Naive thymus-derived CD4-positive, alpha-beta T cell (primary cell): ENCODE measurements around the gene TGFBR3. TPM values are rescaled to one million over a fixed set of nuclear protein-coding genes. Genes with fewer than 3 reads are reported as not detected.

Experiments used
- ATAC-seq: fragments of 150-1000 bp; cut with Tn5 transposase; 2 replicates; pipeline ENCODE4 v1.10.0; 2021; ENCODE audit warnings: mild to moderate bottlenecking, moderate library complexity
- CTCF ChIA-PET: fragments of 350-600 bp; sonication (Branson Sonifier 250); formaldehyde crosslinking; loops from one replicate; lab custom pipeline; 2021; ENCODE audit warnings: antibody characterized with exemption; lab: Charles Lee
- POLR2A ChIA-PET: fragments of 350-600 bp; sonication (Branson Sonifier 250); formaldehyde crosslinking; loops from one replicate; lab custom pipeline; 2021; ENCODE audit warnings: antibody characterized with exemption, inconsistent platforms; lab: Charles Lee
- DNase-seq, 9 donors: peaks; one replicate each; pipeline versions ENCODE4 v3.0.0 to v3.0.0-alpha.2; 2020 to 2022; ENCODE audit warnings: mixed read lengths in 1 of 9
- H3K27ac ChIP-seq: one replicate; pipeline ENCODE4 v1.7.0; 2013; ENCODE audit warnings: mild to moderate bottlenecking, low read depth, low read length, moderate library complexity
- H3K27me3 ChIP-seq, 2 donors: one replicate each; pipeline ENCODE4 v1.7.0; 2013; ENCODE audit warnings: low read length in 2 of 2, mild to moderate bottlenecking in 2 of 2, moderate library complexity in 2 of 2; ENCODE audit not compliant: control insufficient read depth in 2 of 2, insufficient read depth in 2 of 2
- H3K36me3 ChIP-seq, 3 experiments: 1 replicate in 2 of 3; 2 replicates in 1 of 3; pipeline ENCODE4 v1.7.0; 2013; ENCODE audit warnings: low read length in 3 of 3, mild to moderate bottlenecking in 3 of 3, moderate library complexity in 1 of 3; ENCODE audit not compliant: insufficient read depth in 3 of 3, control insufficient read depth in 2 of 3
- H3K4me1 ChIP-seq, 2 donors: one replicate each; pipeline ENCODE4 v1.7.0; 2013; ENCODE audit warnings: low read length in 2 of 2, mild to moderate bottlenecking in 2 of 2, moderate library complexity in 1 of 2; ENCODE audit not compliant: control insufficient read depth in 2 of 2, insufficient read depth in 2 of 2
- H3K4me3 ChIP-seq: 2 replicates; pipeline ENCODE4 v1.7.0; 2013; ENCODE audit warnings: mild to moderate bottlenecking, low read length
- H3K9me3 ChIP-seq, 3 experiments: 1 replicate in 2 of 3; 2 replicates in 1 of 3; pipeline ENCODE4 v1.7.0; 2013; ENCODE audit warnings: low read length in 3 of 3; ENCODE audit not compliant: control insufficient read depth in 2 of 3
- H3K27ac Mint-ChIP-seq, 9 donors: one replicate each; pipeline ENCODE4 v1.8.0; 2020 to 2022; ENCODE audit warnings: mixed read lengths in 9 of 9, mild to moderate bottlenecking in 8 of 9, moderate library complexity in 5 of 9, inconsistent platforms in 2 of 9
- H3K27me3 Mint-ChIP-seq, 5 donors: one replicate each; pipeline ENCODE4 v1.8.0; 2021 to 2022; ENCODE audit warnings: mixed read lengths in 5 of 5, mild to moderate bottlenecking in 1 of 5
- H3K36me3 Mint-ChIP-seq, 5 donors: one replicate each; pipeline ENCODE4 v1.8.0; 2020 to 2022; ENCODE audit warnings: mixed read lengths in 5 of 5, mild to moderate bottlenecking in 3 of 5, inconsistent platforms in 1 of 5
- H3K4me1 Mint-ChIP-seq, 7 donors: one replicate each; pipeline ENCODE4 v1.8.0; 2020 to 2022; ENCODE audit warnings: mixed read lengths in 7 of 7, mild to moderate bottlenecking in 3 of 7, inconsistent platforms in 1 of 7
- H3K4me3 Mint-ChIP-seq, 10 donors: one replicate each; pipeline ENCODE4 v1.8.0; 2020 to 2022; ENCODE audit warnings: mild to moderate bottlenecking in 10 of 10, mixed read lengths in 10 of 10, moderate library complexity in 6 of 10, inconsistent platforms in 2 of 10
- H3K9me3 Mint-ChIP-seq, 11 donors: one replicate each; pipeline ENCODE4 v1.8.0; 2020 to 2022; ENCODE audit warnings: mixed read lengths in 11 of 11, mild to moderate bottlenecking in 4 of 11, inconsistent platforms in 1 of 11, moderate library complexity in 1 of 11
- intact Hi-C, 2 donors: fragments of 100-400 bp; cut with micrococcal nuclease; formaldehyde crosslinking; loops; one replicate each; pipeline ENCODE4 v1.15.1; 2023
- polyA plus RNA-seq, 2 donors: library from polyadenylated mRNA; unstranded; fragments of 300-500 nt; fragmentation: Illumina TruSeq; gene quantifications; one replicate each; pipeline ENCODE4 v1.2.3, GENCODE V29; 2021
- total RNA-seq, 6 experiments: library from RNA in 5 of 6; stranded (reverse) in 5 of 6; gene quantifications; 1 replicate in 5 of 6; 2 replicates in 1 of 6; pipeline ENCODE4 v1.2.3 and lab custom pipeline; 2021 to 2026

The TGFBR3 gene
- total and polyA plus RNA-seq, 7 experiments from 2014 or later = 9.4 to 36.3 (median 11.4) TPM

DNA sequence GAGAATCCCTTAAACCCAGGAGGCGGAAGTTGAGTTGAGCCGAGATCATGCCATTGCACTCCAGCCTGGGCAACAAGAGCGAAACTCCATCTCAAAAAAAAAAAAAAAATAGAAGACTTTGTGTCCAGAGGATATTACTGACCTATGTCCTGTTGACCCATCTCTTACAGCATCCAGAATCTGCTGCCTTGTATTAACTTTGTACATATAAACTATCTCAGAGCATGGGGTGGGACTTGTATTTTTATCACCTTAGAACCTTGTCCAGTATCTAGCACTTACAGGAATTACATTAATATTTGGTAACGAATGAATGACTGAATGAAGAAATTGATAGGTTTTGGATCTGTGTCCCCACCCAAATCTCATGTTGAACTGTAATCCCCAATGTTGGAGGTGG is 117.8 kb downstream of the TGFBR3 start:
- CTCF ChIA-PET = no interaction called here
- H3K4me3 Mint-ChIP-seq = no peak overlapping the region
- POLR2A ChIA-PET = interaction anchor here (0.7 kb wide), 1 partner anchor 531 kb away, joined by 5 read pairs; no protein-coding TSS in a partner anchor
- Histone ChIP-seq H3K27ac (no peak overlapping the region), H3K4me3 (no peak overlapping the region), H3K36me3 (no peaks in the 10 kb centered on the region), H3K9me3 (no peaks in the 10 kb centered on the region), H3K27me3 (no peaks in the 10 kb centered on the region), H3K4me1 (no peaks in the 10 kb centered on the region)
- intact Hi-C loops = no loop called here
- peaks cover 0 to 15% (median 10%) of the 10 kb centered on the region in 5 donors for H3K36me3 Mint-ChIP-seq
- H3K9me3 Mint-ChIP-seq = peaks cover 0 to 2% (median 0%) of the 10 kb centered on the region in 11 donors
- ATAC-seq (no peak), DNase-seq (no peak)
- H3K27ac Mint-ChIP-seq = no peak overlapping the region
- H3K4me1 Mint-ChIP-seq = peaks cover 0 to 25% (median 5%) of the 10 kb centered on the region in 7 donors
- no peaks in the 10 kb centered on the region for H3K27me3 Mint-ChIP-seq

DNA sequence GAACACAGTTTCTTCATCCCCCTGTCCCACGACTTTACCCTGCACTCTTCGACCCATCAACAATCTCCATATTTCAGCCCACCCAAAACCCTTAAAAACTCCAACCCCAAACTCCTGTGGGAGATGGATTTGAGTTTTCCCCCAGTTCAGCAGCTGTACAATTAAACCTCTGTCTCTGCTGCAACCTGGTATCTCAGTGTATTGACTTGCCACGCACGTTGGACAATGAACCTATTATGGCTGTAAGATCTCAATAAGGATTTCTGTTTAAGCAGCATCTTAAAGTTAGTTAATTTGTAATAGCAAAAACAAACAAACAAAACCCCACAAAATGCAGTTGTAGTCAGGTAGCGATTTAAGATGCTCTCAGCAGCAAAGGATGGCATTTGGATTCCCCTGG is 119.1 kb downstream of the TGFBR3 start:
- Histone ChIP-seq H3K9me3 (no peaks in the 10 kb centered on the region), H3K36me3 (no peaks in the 10 kb centered on the region), H3K27me3 (no peaks in the 10 kb centered on the region), H3K27ac (no peak overlapping the region), H3K4me3 (no peak overlapping the region), H3K4me1 (no peaks in the 10 kb centered on the region)
- POLR2A ChIA-PET = no interaction called here
- CTCF ChIA-PET = no interaction called here
- ATAC-seq (no peak), DNase-seq (no peak)
- Mint-ChIP-seq H3K4me3 (no peak overlapping the region), H3K27ac (no peak overlapping the region), H3K9me3 (peaks cover 0 to 4% (median 0%) of the 10 kb centered on the region in 11 donors), H3K4me1 (peaks cover 0 to 17% (median 0%) of the 10 kb centered on the region in 7 donors), H3K27me3 (peaks cover 0 to 6% (median 0%) of the 10 kb centered on the region in 5 donors), H3K36me3 (peaks cover 0 to 17% (median 13%) of the 10 kb centered on the region in 5 donors)
- intact Hi-C loops = no loop called here

DNA sequence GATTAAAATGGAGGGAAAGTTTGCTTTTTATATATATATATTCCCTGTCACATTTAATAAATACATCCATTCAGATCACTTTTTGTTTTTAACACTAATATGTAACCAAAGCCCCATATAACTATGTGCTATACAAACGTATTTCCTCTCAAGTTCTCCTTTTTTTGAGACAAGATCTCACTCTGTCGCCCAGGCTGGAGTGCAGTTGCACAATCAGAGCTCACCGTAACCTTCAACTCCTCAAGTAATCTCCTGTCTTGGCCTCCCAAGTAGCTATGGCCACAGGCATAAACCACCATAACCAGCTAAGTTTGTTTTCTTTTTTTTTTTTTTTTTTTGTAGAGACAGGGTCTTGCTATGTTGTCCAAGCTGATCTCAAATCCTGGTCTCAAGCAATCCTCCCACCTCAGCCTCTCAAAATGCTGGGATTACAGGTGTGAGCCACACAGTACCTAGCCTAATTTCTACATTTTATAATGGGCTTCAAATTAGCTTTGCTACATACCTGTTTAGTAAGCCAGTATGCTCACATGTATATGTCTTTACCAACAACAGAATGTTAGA is 120.0 kb downstream of the TGFBR3 start:
- Mint-ChIP-seq H3K36me3 (peaks cover 0 to 17% (median 11%) of the 10 kb centered on the region in 5 donors), H3K27ac (no peak overlapping the region), H3K27me3 (peaks cover 0 to 6% (median 0%) of the 10 kb centered on the region in 5 donors), H3K4me3 (no peak overlapping the region), H3K9me3 (peaks cover 0 to 4% (median 0%) of the 10 kb centered on the region in 11 donors), H3K4me1 (peaks cover 0 to 13% (median 0%) of the 10 kb centered on the region in 7 donors)
- Histone ChIP-seq H3K27me3 (no peaks in the 10 kb centered on the region), H3K9me3 (no peaks in the 10 kb centered on the region), H3K27ac (no peak overlapping the region), H3K36me3 (no peaks in the 10 kb centered on the region), H3K4me1 (no peaks in the 10 kb centered on the region), H3K4me3 (no peak overlapping the region)
- intact Hi-C loops = no loop called here
- ChIA-PET POLR2A (no interaction called here), CTCF (no interaction called here)
- ATAC-seq (no peak), DNase-seq (no peak)

DNA sequence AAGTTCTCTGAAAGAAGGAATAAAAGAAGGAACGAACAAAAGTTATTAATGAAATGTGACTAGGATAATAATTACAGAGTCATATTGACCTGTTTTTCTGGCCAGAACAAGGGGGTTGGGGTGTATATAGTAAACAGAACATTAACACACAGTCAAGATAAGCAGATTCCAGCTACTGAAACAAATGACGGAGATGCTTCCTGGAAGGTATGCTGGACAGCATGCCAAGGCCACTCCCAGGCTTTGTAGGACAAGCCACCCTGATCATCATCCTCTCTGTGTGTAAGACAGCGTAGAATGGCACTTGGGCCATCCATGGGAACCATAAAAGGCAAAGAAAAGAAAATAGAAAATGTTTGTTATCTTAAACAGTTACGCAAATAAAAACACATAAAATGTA is 120.7 kb downstream of the TGFBR3 start:
- Histone ChIP-seq H3K4me1 (no peaks in the 10 kb centered on the region), H3K36me3 (no peaks in the 10 kb centered on the region), H3K27ac (no peak overlapping the region), H3K27me3 (no peaks in the 10 kb centered on the region), H3K4me3 (no peak overlapping the region), H3K9me3 (no peaks in the 10 kb centered on the region)
- intact Hi-C loops = no loop called here
- ATAC-seq = no peak
- H3K27me3 Mint-ChIP-seq = peaks cover 0 to 9% (median 0%) of the 10 kb centered on the region in 5 donors
- peaks cover 0 to 19% (median 0%) of the 10 kb centered on the region in 7 donors for H3K4me1 Mint-ChIP-seq
- CTCF ChIA-PET = no interaction called here
- H3K9me3 Mint-ChIP-seq = peaks cover 0 to 4% (median 0%) of the 10 kb centered on the region in 11 donors
- H3K4me3 Mint-ChIP-seq = no peak overlapping the region
- no peak overlapping the region for H3K27ac Mint-ChIP-seq
- peaks cover 0 to 17% (median 13%) of the 10 kb centered on the region in 5 donors for H3K36me3 Mint-ChIP-seq
- POLR2A ChIA-PET = no interaction called here
- no peak for DNase-seq

DNA sequence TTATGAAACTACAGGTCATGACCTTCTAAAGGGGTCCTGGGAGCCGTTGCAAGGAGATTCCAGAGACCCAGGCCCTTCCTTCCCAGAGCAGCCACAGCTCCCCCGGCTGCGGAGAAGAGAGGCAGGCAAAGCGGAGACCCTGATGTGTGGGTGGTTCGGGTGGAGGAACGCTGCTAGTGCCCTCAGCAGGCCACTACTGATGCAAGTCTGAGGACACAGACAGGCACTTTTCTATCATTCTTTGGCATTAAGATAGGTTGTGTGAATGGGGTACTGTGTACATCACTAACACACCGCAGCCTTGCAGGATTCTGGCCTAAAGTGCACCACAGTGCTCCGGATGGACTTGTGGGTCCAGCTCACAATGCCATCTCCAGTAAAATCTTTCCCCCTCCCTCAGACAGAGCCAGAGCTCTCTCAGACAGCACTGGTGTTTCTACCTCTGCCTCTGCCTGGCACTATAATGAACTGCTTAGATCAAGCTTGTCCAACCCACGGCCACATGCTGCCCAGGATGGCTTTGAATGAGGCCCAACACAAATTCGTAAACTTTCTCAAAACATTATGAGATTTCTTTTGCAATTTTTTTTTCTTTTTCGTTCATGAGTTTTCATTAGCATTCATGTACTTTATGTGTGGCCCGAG is 121.4 kb downstream of the TGFBR3 start:
- Mint-ChIP-seq H3K27ac (no peak overlapping the region), H3K27me3 (peaks cover 0 to 9% (median 0%) of the 10 kb centered on the region in 5 donors), H3K4me1 (peaks cover 0 to 19% (median 0%) of the 10 kb centered on the region in 7 donors), H3K4me3 (no peak overlapping the region), H3K36me3 (peaks cover 0 to 17% (median 13%) of the 10 kb centered on the region in 5 donors), H3K9me3 (peaks cover 0 to 4% (median 0%) of the 10 kb centered on the region in 11 donors)
- Histone ChIP-seq H3K9me3 (no peaks in the 10 kb centered on the region), H3K4me3 (no peak overlapping the region), H3K36me3 (no peaks in the 10 kb centered on the region), H3K27me3 (no peaks in the 10 kb centered on the region), H3K27ac (no peak overlapping the region), H3K4me1 (no peaks in the 10 kb centered on the region)
- ATAC-seq (no peak), DNase-seq (no peak)
- CTCF ChIA-PET = interaction anchor here (0.7 to 1.3 kb wide), 2 partner anchors 119 to 252 kb away, joined by 3 read pairs; no protein-coding TSS in a partner anchor
- intact Hi-C loops = no loop called here
- POLR2A ChIA-PET = interaction anchor here (0.8 kb wide), 1 partner anchor 47 kb away, joined by 4 read pairs; no protein-coding TSS in a partner anchor

DNA sequence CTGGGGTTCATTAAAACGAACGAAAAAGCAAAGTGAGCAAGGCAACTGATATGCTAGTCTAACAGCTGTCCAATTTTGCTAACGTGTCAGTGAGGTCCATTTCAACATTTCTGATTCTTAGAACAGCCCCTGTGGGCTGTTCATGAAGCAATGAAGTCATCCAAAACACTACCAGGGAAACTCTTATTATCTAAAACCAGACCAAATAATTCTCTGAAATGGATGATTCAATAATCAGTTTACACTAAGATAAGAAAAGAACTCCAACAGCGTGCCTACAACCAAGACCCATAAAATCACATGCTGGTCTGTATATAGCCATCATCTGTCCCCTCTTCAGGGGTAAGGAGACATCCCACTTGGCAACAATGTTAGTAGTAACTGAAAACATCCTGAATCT is 122.7 kb downstream of the TGFBR3 start:
- H3K9me3 ChIP-seq = no peaks in the 10 kb centered on the region
- Mint-ChIP-seq H3K4me1 (peaks cover 0 to 13% (median 0%) of the 10 kb centered on the region in 7 donors), H3K27ac (no peak overlapping the region), H3K4me3 (no peak overlapping the region), H3K36me3 (peaks cover 0 to 12% (median 7%) of the 10 kb centered on the region in 5 donors), H3K27me3 (peaks cover 0 to 9% (median 0%) of the 10 kb centered on the region in 5 donors), H3K9me3 (peaks cover 0 to 4% (median 0%) of the 10 kb centered on the region in 11 donors)
- ATAC-seq (no peak), DNase-seq (no peak)
- no peak overlapping the region for H3K4me3 ChIP-seq
- POLR2A ChIA-PET = no interaction called here
- CTCF ChIA-PET = no interaction called here
- H3K27ac ChIP-seq = no peak overlapping the region
- H3K36me3 ChIP-seq = no peaks in the 10 kb centered on the region
- intact Hi-C loops = no loop called here
- no peaks in the 10 kb centered on the region for H3K4me1 ChIP-seq
- H3K27me3 ChIP-seq = no peaks in the 10 kb centered on the region
